TTC549 (cell line): Measurements from ENCODE around the gene SPINK14.

Experiments
- FAIRE-seq: peaks from 2 replicates; lab custom pipeline; 2012; peaks lifted over from hg19 to GRCh38; lab: Jason Lieb, UNC

The SPINK14 gene

GRCh38 chr5:148168246-148168645 is at the start of gene SPINK14:
Gene SPINK14 (plus strand): TSS chr5:148168546. CDS start chr5:148169733, 1,187 bp downstream.
- no peak for FAIRE-seq

GRCh38 chr5:148120317-148120716 is 48.0 kb upstream of the SPINK14 start:
- no peak for FAIRE-seq

GRCh38 chr5:148125641-148126040 is 42.7 kb upstream of the SPINK14 start:
- no peak for FAIRE-seq

GRCh38 chr5:148135091-148136048 is 33.0 kb upstream of the SPINK14 start:
- FAIRE-seq = no peak

GRCh38 chr5:148140846-148141245 is 27.5 kb upstream of the SPINK14 start:
- FAIRE-seq = no peak

GRCh38 chr5:148141645-148142044 is 26.7 kb upstream of the SPINK14 start:
- FAIRE-seq = no peak

- no peak for FAIRE-seq
Observed at GRCh38 chr5:148145916-148146315, 22.4 kb upstream of the SPINK14 start.

- FAIRE-seq = no peak
Observed at GRCh38 chr5:148146487-148146886, 21.9 kb upstream of the SPINK14 start.

- FAIRE-seq = no peak
Observed at GRCh38 chr5:148147415-148147814, 20.9 kb upstream of the SPINK14 start.

- no peak for FAIRE-seq
Observed at GRCh38 chr5:148151872-148152271, 16.5 kb upstream of the SPINK14 start.

- FAIRE-seq = no peak
Observed at GRCh38 chr5:148152781-148153180, 15.6 kb upstream of the SPINK14 start.

GRCh38 chr5:148156609-148157008 is 11.7 kb upstream of the SPINK14 start:
- FAIRE-seq = no peak

- no peak for FAIRE-seq
Observed at GRCh38 chr5:148162038-148162437, 6.3 kb upstream of the SPINK14 start.

GRCh38 chr5:148163345-148163744 is 5.0 kb upstream of the SPINK14 start:
- no peak for FAIRE-seq

GRCh38 chr5:148166550-148167283 is 1.6 kb upstream of the SPINK14 start:
- FAIRE-seq = no peak

- no peak for FAIRE-seq
Observed at GRCh38 chr5:148172377-148172776, 4.0 kb downstream of the SPINK14 start.

GRCh38 chr5:148176480-148176879 is 8.1 kb downstream of the SPINK14 start:
- FAIRE-seq = no peak

GRCh38 chr5:148177207-148177606 is 8.9 kb downstream of the SPINK14 start:
- no peak for FAIRE-seq

- peak; percentile 78 for FAIRE-seq
Observed at GRCh38 chr5:148179234-148179824, 11.0 kb downstream of the SPINK14 start.

- no peak for FAIRE-seq
Observed at GRCh38 chr5:148186248-148187003, 18.1 kb downstream of the SPINK14 start.

- FAIRE-seq = no peak
Observed at GRCh38 chr5:148191010-148191409, 22.7 kb downstream of the SPINK14 start.

GRCh38 chr5:148193202-148193601 is 24.9 kb downstream of the SPINK14 start:
- no peak for FAIRE-seq
